MM.1S (cell line): ENCODE data around the gene ITGA4.

Experiments
- DNase-seq: peaks from one replicate; pipeline ENCODE4 v3.0.0-alpha.2; 2015
- H2AFZ ChIP-seq: fragments of 300-600 bp; sonication (generic); 2 replicates; pipeline ENCODE4 v1.6.0; 2016; ENCODE audit warnings: antibody characterized with exemption, low read length
- H3F3A ChIP-seq: fragments of 300-600 bp; sonication (generic); 2 replicates; pipeline ENCODE4 v1.6.1; 2016; ENCODE audit warnings: mild to moderate bottlenecking, antibody characterized with exemption, low read length, moderate library complexity, mixed read lengths; ENCODE audit not compliant: insufficient read depth
- H3K27ac ChIP-seq: fragments of 300-600 bp; sonication (generic); 2 replicates; pipeline ENCODE4 v1.5.1; 2016; ENCODE audit warnings: mild to moderate bottlenecking, low read length
- H3K27me3 ChIP-seq: fragments of 300-600 bp; sonication (generic); replicated peaks from 2 replicates; pipeline ENCODE4 v1.6.0; 2016; ENCODE audit warnings: low read length; ENCODE audit not compliant: insufficient read depth
- H3K36me3 ChIP-seq: fragments of 300-600 bp; sonication (generic); replicated peaks from 2 replicates; pipeline ENCODE4 v1.6.1; 2016; ENCODE audit warnings: mild to moderate bottlenecking, low read length, mixed read lengths; ENCODE audit not compliant: insufficient read depth
- H3K4me1 ChIP-seq: fragments of 300-600 bp; sonication (generic); 2 replicates; pipeline ENCODE4 v1.6.1; 2016; ENCODE audit warnings: low read length, mixed read lengths
- H3K4me2 ChIP-seq: fragments of 300-600 bp; sonication (generic); 2 replicates; pipeline ENCODE4 v1.6.0; 2016; ENCODE audit warnings: low read depth, low read length
- H3K4me3 ChIP-seq: fragments of 300-600 bp; sonication (generic); 2 replicates; pipeline ENCODE4 v1.5.1; 2016; ENCODE audit warnings: low read length, mixed read lengths
- H3K79me2 ChIP-seq: fragments of 300-600 bp; sonication (generic); 2 replicates; pipeline ENCODE4 v1.6.1; 2016; ENCODE audit warnings: mixed run types, low read length, mixed read lengths
- H3K9ac ChIP-seq: fragments of 300-600 bp; sonication (generic); 2 replicates; pipeline ENCODE4 v1.6.1; 2016; ENCODE audit warnings: low read length, mixed read lengths
- H3K9me2 ChIP-seq: fragments of 300-600 bp; sonication (generic); replicated peaks from 2 replicates; pipeline ENCODE4 v1.6.1; 2016; ENCODE audit warnings: mild to moderate bottlenecking, low read length, mixed read lengths; ENCODE audit not compliant: insufficient read depth
- H3K9me3 ChIP-seq: fragments of 300-600 bp; sonication (generic); replicated peaks from 2 replicates; pipeline ENCODE4 v1.6.1; 2016; ENCODE audit warnings: mild to moderate bottlenecking, low read length, mixed read lengths; ENCODE audit not compliant: insufficient read depth
- H4K20me1 ChIP-seq: fragments of 300-600 bp; sonication (generic); 2 replicates; pipeline ENCODE4 v1.6.1; 2016; ENCODE audit warnings: mild to moderate bottlenecking, low read length, moderate library complexity, mixed read lengths; ENCODE audit not compliant: insufficient read depth
- EZH2 ChIP-seq: fragments of 300-600 bp; sonication (generic); optimal IDR thresholded peaks from 2 replicates; pipeline ENCODE3; 2017; ENCODE audit warnings: low read depth, mild to moderate bottlenecking, antibody characterized with exemption, low read length, mixed read lengths
- EZH2phosphoT487 ChIP-seq: fragments of 300-600 bp; sonication (generic); IDR thresholded peaks from 2 replicates; pipeline ENCODE4 v1.6.1; 2018; ENCODE audit warnings: antibody characterized with exemption, low read length
- TF ChIP-seq, protein P1 (sequence below): fragments of 300-600 bp; sonication (generic); IDR thresholded peaks from 2 replicates; pipeline ENCODE4 v1.5.1; 2016; ENCODE audit warnings: antibody characterized with exemption, low read length, mixed read lengths

Gene ITGA4

DNA sequence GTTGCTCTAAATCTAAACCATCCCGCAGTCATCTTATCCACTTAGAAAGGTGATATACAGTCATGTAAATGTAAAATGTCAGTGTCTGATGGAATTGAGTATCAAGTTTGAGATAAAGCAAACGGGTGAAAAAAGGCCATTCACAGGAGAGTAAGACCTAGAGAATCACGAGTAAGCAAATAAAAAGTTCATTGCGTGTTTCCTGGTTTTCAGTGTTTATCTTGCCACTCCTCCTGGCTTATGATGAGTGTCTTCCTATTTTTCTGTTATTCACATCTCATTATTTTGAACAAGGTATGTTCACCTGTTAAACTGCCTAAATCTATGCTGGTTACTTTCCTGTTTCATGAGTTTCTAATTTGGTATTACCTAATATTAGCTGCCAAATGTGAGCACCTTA is 68.8 kb downstream of the ITGA4 start:
- Histone ChIP-seq H3K4me2 (no peak overlapping the region), H3K36me3 (peaks cover 21% of the 10 kb centered on the region)
- DNase-seq: no peak

GRCh38 chr2:181527058-181527457 is 69.9 kb downstream of the ITGA4 start:
- Histone ChIP-seq H3K9ac (no peak overlapping the region), H3K79me2 (no peaks in the 10 kb centered on the region), H3F3A (no peaks in the 10 kb centered on the region), H3K4me3 (no peak overlapping the region), H3K4me2 (no peak overlapping the region), H3K9me3 (no peaks in the 10 kb centered on the region), H3K27ac (no peak overlapping the region), H3K9me2 (no peaks in the 10 kb centered on the region), H2AFZ (no peak overlapping the region), H4K20me1 (no peaks in the 10 kb centered on the region), H3K4me1 (no peaks in the 10 kb centered on the region), H3K36me3 (peaks cover 21% of the 10 kb centered on the region), H3K27me3 (no peaks in the 10 kb centered on the region)
- DNase-seq: no peak
- TF ChIP-seq EZH2 (no peak), EZH2phosphoT487 (no peak)
- TF ChIP-seq, protein P1, sequence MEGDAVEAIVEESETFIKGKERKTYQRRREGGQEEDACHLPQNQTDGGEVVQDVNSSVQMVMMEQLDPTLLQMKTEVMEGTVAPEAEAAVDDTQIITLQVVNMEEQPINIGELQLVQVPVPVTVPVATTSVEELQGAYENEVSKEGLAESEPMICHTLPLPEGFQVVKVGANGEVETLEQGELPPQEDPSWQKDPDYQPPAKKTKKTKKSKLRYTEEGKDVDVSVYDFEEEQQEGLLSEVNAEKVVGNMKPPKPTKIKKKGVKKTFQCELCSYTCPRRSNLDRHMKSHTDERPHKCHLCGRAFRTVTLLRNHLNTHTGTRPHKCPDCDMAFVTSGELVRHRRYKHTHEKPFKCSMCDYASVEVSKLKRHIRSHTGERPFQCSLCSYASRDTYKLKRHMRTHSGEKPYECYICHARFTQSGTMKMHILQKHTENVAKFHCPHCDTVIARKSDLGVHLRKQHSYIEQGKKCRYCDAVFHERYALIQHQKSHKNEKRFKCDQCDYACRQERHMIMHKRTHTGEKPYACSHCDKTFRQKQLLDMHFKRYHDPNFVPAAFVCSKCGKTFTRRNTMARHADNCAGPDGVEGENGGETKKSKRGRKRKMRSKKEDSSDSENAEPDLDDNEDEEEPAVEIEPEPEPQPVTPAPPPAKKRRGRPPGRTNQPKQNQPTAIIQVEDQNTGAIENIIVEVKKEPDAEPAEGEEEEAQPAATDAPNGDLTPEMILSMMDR: no peak

More for the DNA sequence above, 68.8 kb downstream of the ITGA4 start:
- Histone ChIP-seq H4K20me1 (no peaks in the 10 kb centered on the region), H3K9me3 (no peaks in the 10 kb centered on the region), H3K27ac (no peak overlapping the region), H3K4me3 (no peak overlapping the region), H3K9me2 (no peaks in the 10 kb centered on the region), H3F3A (no peaks in the 10 kb centered on the region), H3K9ac (no peak overlapping the region), H3K27me3 (no peaks in the 10 kb centered on the region), H3K4me1 (no peaks in the 10 kb centered on the region), H2AFZ (no peak overlapping the region), H3K79me2 (no peaks in the 10 kb centered on the region)
- TF ChIP-seq, protein P1: no peak
- TF ChIP-seq EZH2: no peak
- no peak for TF ChIP-seq EZH2phosphoT487

DNA sequence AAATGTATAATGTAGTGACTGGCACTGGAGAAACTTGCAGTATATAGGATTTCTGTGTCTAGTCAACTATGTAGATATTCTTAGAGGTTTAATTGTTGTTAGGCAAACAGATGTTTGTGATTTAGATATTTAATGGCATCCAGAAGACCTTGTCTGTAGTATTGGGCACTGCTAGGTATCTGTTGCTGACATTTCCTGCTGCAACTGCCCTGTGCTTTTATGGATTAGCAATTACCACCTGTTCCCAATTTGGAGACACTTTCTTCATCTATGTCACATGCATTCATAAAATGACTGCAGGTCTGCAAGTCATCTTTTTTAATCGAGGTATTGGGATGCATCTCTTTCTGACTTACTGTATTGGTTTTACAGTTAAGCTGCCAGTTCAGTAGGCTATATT is 71.3 kb downstream of the ITGA4 start:
- no peak for DNase-seq
- Histone ChIP-seq H3K9ac (no peak overlapping the region), H3K79me2 (no peaks in the 10 kb centered on the region), H3K4me3 (no peak overlapping the region), H3K4me1 (no peaks in the 10 kb centered on the region), H3K4me2 (no peak overlapping the region), H2AFZ (no peak overlapping the region), H3K9me3 (no peaks in the 10 kb centered on the region), H3K9me2 (no peaks in the 10 kb centered on the region), H4K20me1 (no peaks in the 10 kb centered on the region), H3K27me3 (no peaks in the 10 kb centered on the region), H3F3A (no peaks in the 10 kb centered on the region), H3K27ac (no peak overlapping the region), H3K36me3 (peaks cover 21% of the 10 kb centered on the region)
- TF ChIP-seq, protein P1: no peak
- TF ChIP-seq EZH2phosphoT487 (no peak), EZH2 (no peak)
